Neural cell (in vitro differentiated cells): ENCODE measurements around the gene STX12. TPM values are rescaled to one million over a fixed set of nuclear protein-coding genes. Genes with fewer than 3 reads are reported as not detected.
A peak's percentile ranks its signal among the peaks of the same experiment; 100 is the strongest.
"Not testable (repeated sequence)": the region's sequence is repeated elsewhere in the genome, so short reads cannot be mapped to it uniquely, and the experiment has no call there.

Experiments used
- H2AFZ ChIP-seq: fragments of 200-600, 300-800 bp; sonication (generic), shearing (Covaris generic); 2 replicates; pipeline ENCODE4 v1.6.0; 2014; ENCODE audit warnings: low read depth, mild to moderate bottlenecking, antibody characterized with exemption, low read length, moderate library complexity
- H3F3A ChIP-seq: fragments of 200-600 bp; shearing (Covaris generic); 2 replicates; pipeline ENCODE4 v1.6.1; 2016; ENCODE audit warnings: mild to moderate bottlenecking, moderate library complexity, mixed read lengths, antibody characterized with exemption, low read length; ENCODE audit not compliant: insufficient read depth, poor library complexity, severe bottlenecking
- H3K27ac ChIP-seq: fragments of 200-600, 300-800 bp; sonication (generic), shearing (Covaris generic); 2 replicates; pipeline ENCODE4 v1.5.1; 2014; ENCODE audit warnings: mild to moderate bottlenecking, low read length, moderate library complexity
- H3K27me3 ChIP-seq: fragments of 300-800, 200-600 bp; sonication (generic), shearing (Covaris generic); 2 replicates; pipeline ENCODE4 v1.6.0; 2014; ENCODE audit warnings: mild to moderate bottlenecking, low read depth, low read length, moderate library complexity; ENCODE audit not compliant: insufficient read depth
- H3K36me3 ChIP-seq: fragments of 300-800, 200-600 bp; sonication (generic), shearing (Covaris generic); 2 replicates; pipeline ENCODE4 v1.5.1; 2014; ENCODE audit warnings: mild to moderate bottlenecking, antibody characterized with exemption, low read length, moderate library complexity; ENCODE audit not compliant: insufficient read depth
- H3K4me2 ChIP-seq: fragments of 300-800, 200-600 bp; sonication (generic), shearing (Covaris generic); 2 replicates; pipeline ENCODE4 v1.6.0; 2014; ENCODE audit warnings: mild to moderate bottlenecking, low read length
- H3K4me3 ChIP-seq: fragments of 300-800, 200-600 bp; sonication (generic), shearing (Covaris generic); 2 replicates; pipeline ENCODE4 v1.5.1; 2014; ENCODE audit warnings: mild to moderate bottlenecking, low read length, moderate library complexity
- H3K79me2 ChIP-seq: fragments of 200-600 bp; shearing (Covaris generic); replicated peaks from 2 replicates; pipeline ENCODE4 v1.6.0; 2014; ENCODE audit warnings: mild to moderate bottlenecking, low read length, moderate library complexity; ENCODE audit not compliant: insufficient read depth
- H3K9ac ChIP-seq: fragments of 300-800, 200-600 bp; sonication (generic), shearing (Covaris generic); 2 replicates; pipeline ENCODE4 v1.6.1; 2016; ENCODE audit warnings: mild to moderate bottlenecking, low read length, mixed read lengths
- H3K9me2 ChIP-seq: fragments of 200-600 bp; shearing (Covaris generic); 2 replicates; pipeline ENCODE4 v1.6.1; 2016; ENCODE audit warnings: mild to moderate bottlenecking, low read length, mixed read lengths; ENCODE audit not compliant: insufficient read depth
- H3K9me3 ChIP-seq: fragments of 200-600, 300-800 bp; sonication (generic), shearing (Covaris generic); 2 replicates; pipeline ENCODE4 v1.6.1; 2016; ENCODE audit warnings: mild to moderate bottlenecking, mixed run types, low read length, moderate library complexity, mixed read lengths
- H4K20me1 ChIP-seq: fragments of 200-600 bp; shearing (Covaris generic); 2 replicates; pipeline ENCODE4 v1.6.1; 2016; ENCODE audit warnings: mild to moderate bottlenecking, mixed run types; ENCODE audit not compliant: insufficient read depth
- EP300 ChIP-seq: fragments of 450-650 bp; conservative IDR thresholded peaks from 2 replicates; pipeline ENCODE4 v1.6.1; 2014; ENCODE audit warnings: antibody characterized with exemption, mild to moderate bottlenecking, moderate library complexity; ENCODE audit not compliant: poor library complexity, severe bottlenecking
- EZH2 ChIP-seq: fragments of 200-600, 300-800 bp; shearing (Covaris generic), sonication (generic); IDR thresholded peaks from 2 replicates; pipeline ENCODE4 v1.6.1; 2014; ENCODE audit warnings: antibody characterized with exemption, low read length, borderline replicate concordance, mild to moderate bottlenecking; ENCODE audit not compliant: insufficient read depth, poor library complexity, severe bottlenecking
- POLR2AphosphoS5 ChIP-seq: IDR thresholded peaks from 2 replicates; pipeline ENCODE4 v1.6.1; 2012
- RAD21 ChIP-seq: fragments of 450-650 bp; conservative IDR thresholded peaks from 2 replicates; pipeline ENCODE4 v1.6.1; 2014; ENCODE audit warnings: antibody characterized with exemption, mild to moderate bottlenecking, moderate library complexity
- SMC3 ChIP-seq: fragments of 450-650 bp; conservative IDR thresholded peaks from 2 replicates; pipeline ENCODE4 v1.6.1; 2014; ENCODE audit warnings: antibody characterized with exemption, mild to moderate bottlenecking, moderate library complexity; ENCODE audit not compliant: poor library complexity
- TAF1 ChIP-seq: IDR thresholded peaks from 2 replicates; pipeline ENCODE4 v1.6.1; 2012; ENCODE audit warnings: low read depth
- polyA plus RNA-seq: library from polyadenylated mRNA; depleted of rRNA; stranded (reverse); fragments of >200 nt; gene quantifications from 2 replicates; pipeline ENCODE4 v1.2.3, GENCODE V29; 2014
- TF ChIP-seq, protein P1 (sequence below): fragments of 450-650 bp; IDR thresholded peaks from 2 replicates; pipeline ENCODE4 v1.5.1; 2014; ENCODE audit warnings: antibody characterized with exemption, mild to moderate bottlenecking, moderate library complexity; ENCODE audit not compliant: poor library complexity, severe bottlenecking

Gene STX12
- polyA plus RNA-seq, 1 donor from 2014 or later = 171 TPM

DNA sequence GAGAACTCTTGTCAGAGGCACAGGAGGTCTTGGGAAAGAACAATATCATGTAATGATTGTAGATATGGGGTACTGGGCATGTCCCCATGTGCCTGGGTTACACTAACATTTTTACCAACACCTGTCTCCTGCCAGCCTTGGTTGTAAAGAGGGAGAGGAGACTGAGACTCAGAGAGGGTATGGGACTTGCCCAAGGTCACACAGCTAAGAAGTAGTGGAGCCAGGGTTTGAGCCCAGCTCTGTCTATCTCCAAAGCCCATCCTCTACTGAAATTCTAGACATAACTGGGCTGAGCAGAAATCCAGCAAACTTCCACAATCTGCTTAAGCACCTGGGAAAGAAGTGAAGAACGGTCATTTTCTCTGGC lies 96.7 kb downstream of the STX12 start:
- Histone ChIP-seq H3K4me3 (no peak overlapping the region), H2AFZ (no peak overlapping the region), H3K79me2 (no peaks in the 10 kb centered on the region), H3K27me3 (peaks cover 10% of the 10 kb centered on the region), H3K9me2 (no peaks in the 10 kb centered on the region), H3K9me3 (no peaks in the 10 kb centered on the region), H3K36me3 (no peaks in the 10 kb centered on the region), H3F3A (no peaks in the 10 kb centered on the region), H4K20me1 (no peaks in the 10 kb centered on the region), H3K27ac (no peak overlapping the region), H3K4me2 (no peak overlapping the region), H3K9ac (no peak overlapping the region)
- TF ChIP-seq, protein P1, sequence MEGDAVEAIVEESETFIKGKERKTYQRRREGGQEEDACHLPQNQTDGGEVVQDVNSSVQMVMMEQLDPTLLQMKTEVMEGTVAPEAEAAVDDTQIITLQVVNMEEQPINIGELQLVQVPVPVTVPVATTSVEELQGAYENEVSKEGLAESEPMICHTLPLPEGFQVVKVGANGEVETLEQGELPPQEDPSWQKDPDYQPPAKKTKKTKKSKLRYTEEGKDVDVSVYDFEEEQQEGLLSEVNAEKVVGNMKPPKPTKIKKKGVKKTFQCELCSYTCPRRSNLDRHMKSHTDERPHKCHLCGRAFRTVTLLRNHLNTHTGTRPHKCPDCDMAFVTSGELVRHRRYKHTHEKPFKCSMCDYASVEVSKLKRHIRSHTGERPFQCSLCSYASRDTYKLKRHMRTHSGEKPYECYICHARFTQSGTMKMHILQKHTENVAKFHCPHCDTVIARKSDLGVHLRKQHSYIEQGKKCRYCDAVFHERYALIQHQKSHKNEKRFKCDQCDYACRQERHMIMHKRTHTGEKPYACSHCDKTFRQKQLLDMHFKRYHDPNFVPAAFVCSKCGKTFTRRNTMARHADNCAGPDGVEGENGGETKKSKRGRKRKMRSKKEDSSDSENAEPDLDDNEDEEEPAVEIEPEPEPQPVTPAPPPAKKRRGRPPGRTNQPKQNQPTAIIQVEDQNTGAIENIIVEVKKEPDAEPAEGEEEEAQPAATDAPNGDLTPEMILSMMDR = no peak

DNA sequence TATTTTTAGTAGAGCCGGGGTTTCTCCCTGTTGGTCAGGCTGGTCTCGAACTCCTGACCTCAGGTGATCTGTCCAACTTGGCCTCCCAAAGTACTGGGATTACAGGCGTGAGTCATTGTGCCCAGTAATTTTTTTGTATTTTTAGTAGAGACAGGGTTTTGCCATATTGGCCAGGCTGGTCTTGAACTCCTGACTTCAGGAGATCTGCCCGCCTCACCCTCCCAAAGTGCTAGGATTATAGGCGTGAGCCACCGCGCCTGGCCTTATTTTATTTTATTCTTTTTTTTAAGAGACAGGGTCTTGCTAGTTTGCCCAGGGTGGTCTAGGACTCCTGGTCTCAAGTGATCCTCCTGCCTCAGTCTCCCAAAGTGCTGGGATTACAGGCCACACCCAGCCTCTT lies 98.1 kb downstream of the STX12 start:
- H3K79me2 ChIP-seq, H3K9ac ChIP-seq, H3K9me3 ChIP-seq, H3F3A ChIP-seq, H3K4me2 ChIP-seq, H2AFZ ChIP-seq, H3K27me3 ChIP-seq, H3K36me3 ChIP-seq, H4K20me1 ChIP-seq, H3K9me2 ChIP-seq, H3K27ac ChIP-seq, H3K4me3 ChIP-seq: not testable (repeated sequence)

DNA sequence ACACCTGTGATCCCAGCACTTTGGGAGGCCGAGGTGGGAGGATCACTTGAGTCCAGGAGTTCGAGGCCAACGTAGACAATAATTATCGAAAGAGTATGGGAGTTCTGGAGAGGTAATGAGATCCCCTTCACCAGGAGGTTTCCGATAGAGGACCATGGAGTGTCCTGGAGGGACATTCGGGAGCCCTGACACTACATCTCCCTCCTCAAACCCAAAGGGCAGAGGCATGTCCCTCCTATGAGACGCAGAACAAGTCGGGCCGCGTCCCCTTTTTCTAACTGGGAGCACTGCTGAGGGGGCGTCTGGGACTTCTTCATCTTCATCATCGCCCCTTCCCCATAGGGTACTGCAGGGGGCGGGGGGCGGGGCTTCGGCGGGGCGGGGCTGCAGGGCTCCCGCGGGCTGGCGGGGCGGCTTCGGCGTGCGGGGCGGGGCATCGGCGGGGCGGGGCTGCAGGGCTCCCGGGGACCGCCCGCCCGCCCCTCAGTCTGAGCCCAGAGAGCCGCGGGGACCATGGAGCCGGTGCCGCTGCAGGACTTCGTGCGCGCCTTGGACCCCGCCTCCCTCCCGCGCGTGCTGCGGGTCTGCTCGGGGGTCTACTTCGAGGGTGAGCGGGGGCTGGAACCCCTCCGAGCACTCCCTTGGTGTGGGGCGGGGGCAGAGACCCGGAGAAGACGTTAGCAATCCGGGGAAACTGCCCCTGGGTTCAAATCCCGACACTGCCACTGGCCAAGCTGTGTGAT lies 99.2 kb downstream of the STX12 start, which contains the start of gene THEMIS2:
TSS of gene THEMIS2 (plus strand) at position 486 of the 743 bp plus-strand sequence. CDS start at position 514, 28 bp downstream.
- Histone ChIP-seq H2AFZ (peak within 1 kb of the TSS; percentile 33), H3K27me3 (peaks cover 10% of the 10 kb centered on the region), H3K9ac (peak within 1 kb of the TSS; percentile 47), H3K9me3 (no peaks in the 10 kb centered on the region), H3F3A (no peaks in the 10 kb centered on the region), H3K36me3 (no peaks in the 10 kb centered on the region), H4K20me1 (no peaks in the 10 kb centered on the region), H3K9me2 (no peaks in the 10 kb centered on the region), H3K4me3 (peak within 1 kb of the TSS; percentile 66), H3K79me2 (no peaks in the 10 kb centered on the region), H3K4me2 (no peak within 1 kb of the TSS), H3K27ac (no peak within 1 kb of the TSS)
- TF ChIP-seq RAD21 = no peak
- TF ChIP-seq, protein P1 = no peak
- TF ChIP-seq EZH2 = no peak
- no peak for TF ChIP-seq EP300
- TF ChIP-seq TAF1 = no peak
- TF ChIP-seq SMC3 = no peak
- no peak for TF ChIP-seq POLR2AphosphoS5
